CD4-positive, alpha-beta T cell (primary cell): ENCODE data around the gene ATL2. TPM values are rescaled to one million over a fixed set of nuclear protein-coding genes. Genes with fewer than 3 reads are reported as not detected.

ENCODE experiments used
- ATAC-seq: fragments of 200-7000 bp; cut with Tn5 transposase; one replicate; pipeline ENCODE4 v1.10.0; 2022; ENCODE audit warnings: mild to moderate bottlenecking; ENCODE audit not compliant: poor library complexity
- CTCF ChIA-PET: fragments of 350-600 bp; sonication (Branson Sonifier 250); formaldehyde crosslinking; loops from one replicate; lab custom pipeline; 2021; ENCODE audit warnings: antibody characterized with exemption, inconsistent platforms; lab: Charles Lee
- POLR2A ChIA-PET: fragments of 350-600 bp; sonication (Branson Sonifier 250); formaldehyde crosslinking; loops from one replicate; lab custom pipeline; 2021; ENCODE audit warnings: antibody characterized with exemption, inconsistent platforms; lab: Charles Lee
- DNase-seq, 14 experiments: peaks; one replicate each; pipeline ENCODE4 v3.0.0-alpha.2; 2013 to 2020; ENCODE audit warnings: mixed read lengths in 2 of 14
- H3K27ac ChIP-seq, 2 donors: one replicate each; pipeline versions ENCODE4 v1.5.1 to v1.7.0; 2013; ENCODE audit warnings: low read length in 2 of 2, low read depth in 1 of 2, mild to moderate bottlenecking in 1 of 2
- H3K27me3 ChIP-seq, 2 experiments: 1 replicate in 1 of 2; 2 replicates in 1 of 2; pipeline versions ENCODE4 v1.6.1 to v1.7.0; 2013; ENCODE audit warnings: low read length in 2 of 2, control low read depth in 1 of 2, mild to moderate bottlenecking in 1 of 2, moderate library complexity in 1 of 2; ENCODE audit not compliant: insufficient read depth in 2 of 2, control insufficient read depth in 1 of 2
- H3K36me3 ChIP-seq: one replicate; pipeline ENCODE4 v1.6.1; 2013; ENCODE audit warnings: low read length, control low read depth; ENCODE audit not compliant: insufficient read depth
- H3K4me1 ChIP-seq: one replicate; pipeline ENCODE4 v1.6.1; 2013; ENCODE audit warnings: low read length, control low read depth; ENCODE audit not compliant: insufficient read depth
- H3K4me3 ChIP-seq: one replicate; pipeline ENCODE4 v1.5.1; 2013; ENCODE audit warnings: mild to moderate bottlenecking, low read length, moderate library complexity
- H3K9me3 ChIP-seq, 2 experiments: 1 replicate in 1 of 2; 2 replicates in 1 of 2; pipeline versions ENCODE4 v1.6.1 to v1.7.0; 2013; ENCODE audit warnings: low read length in 2 of 2, mild to moderate bottlenecking in 2 of 2, control low read depth in 1 of 2, moderate library complexity in 1 of 2; ENCODE audit not compliant: control insufficient read depth in 1 of 2, insufficient read depth in 1 of 2
- H3K27ac Mint-ChIP-seq: one replicate; pipeline ENCODE4 v1.8.0; 2020; ENCODE audit warnings: mixed read lengths
- H3K27me3 Mint-ChIP-seq: one replicate; pipeline ENCODE4 v1.8.0; 2021; ENCODE audit warnings: mixed read lengths
- H3K36me3 Mint-ChIP-seq: one replicate; pipeline ENCODE4 v1.8.0; 2021; ENCODE audit warnings: low read depth, mixed read lengths
- H3K4me1 Mint-ChIP-seq: one replicate; pipeline ENCODE4 v1.8.0; 2021; ENCODE audit warnings: low read depth, mixed read lengths
- H3K4me3 Mint-ChIP-seq: one replicate; pipeline ENCODE4 v1.8.0; 2020; ENCODE audit warnings: mild to moderate bottlenecking, mixed read lengths
- H3K9me3 Mint-ChIP-seq: one replicate; pipeline ENCODE4 v1.8.0; 2020; ENCODE audit warnings: mixed read lengths
- CTCF ChIP-seq: fragments of 200-600 bp; IDR thresholded peaks from one replicate; pipeline ENCODE4 v1.8.0; 2022; ENCODE audit warnings: antibody characterized with exemption, mild to moderate bottlenecking
- intact Hi-C, 2 experiments: fragments of 100-400 bp; cut with DNase I in 1 of 2; cut with micrococcal nuclease in 1 of 2; formaldehyde crosslinking; loops; one replicate each; pipeline versions ENCODE4 v1.15.1 to v1.9.0; 2023 to 2025; cut with DNase I, micrococcal nuclease
- total RNA-seq, 174 experiments: library from RNA in 2 of 174; stranded (reverse) in 2 of 174; gene quantifications; one replicate each; pipeline ENCODE4 v1.2.3 and lab custom pipeline; 2021 to 2026

ATL2 gene
- total RNA-seq, 2 experiments from 2014 or later = 85.5 to 91.7 TPM

GRCh38 chr2:38419499-38419898 lies 42.4 kb upstream of the ATL2 start:
- Mint-ChIP-seq H3K4me1 (no peaks in the 10 kb centered on the region), H3K9me3 (no peaks in the 10 kb centered on the region), H3K4me3 (no peak overlapping the region), H3K27ac (no peak overlapping the region), H3K27me3 (no peaks in the 10 kb centered on the region), H3K36me3 (peaks cover 3% of the 10 kb centered on the region)
- no peak overlapping the region for H3K27ac ChIP-seq
- H3K4me1 ChIP-seq = no peaks in the 10 kb centered on the region
- no peak for ATAC-seq
- DNase-seq = no peak
- ChIA-PET POLR2A (interaction anchor here (1.0 kb wide), 1 partner anchor 43 kb away, joined by 3 read pairs; the partner anchor contains the start of gene ATL2), CTCF (no interaction called here)
- no peaks in the 10 kb centered on the region for H3K9me3 ChIP-seq
- TF ChIP-seq CTCF = no peak
- intact Hi-C loops = no loop called here
- no peak overlapping the region for H3K4me3 ChIP-seq
- H3K36me3 ChIP-seq = no peaks in the 10 kb centered on the region
- peaks cover 0 to 6% of the 10 kb centered on the region in 2 experiments for H3K27me3 ChIP-seq

DNA sequence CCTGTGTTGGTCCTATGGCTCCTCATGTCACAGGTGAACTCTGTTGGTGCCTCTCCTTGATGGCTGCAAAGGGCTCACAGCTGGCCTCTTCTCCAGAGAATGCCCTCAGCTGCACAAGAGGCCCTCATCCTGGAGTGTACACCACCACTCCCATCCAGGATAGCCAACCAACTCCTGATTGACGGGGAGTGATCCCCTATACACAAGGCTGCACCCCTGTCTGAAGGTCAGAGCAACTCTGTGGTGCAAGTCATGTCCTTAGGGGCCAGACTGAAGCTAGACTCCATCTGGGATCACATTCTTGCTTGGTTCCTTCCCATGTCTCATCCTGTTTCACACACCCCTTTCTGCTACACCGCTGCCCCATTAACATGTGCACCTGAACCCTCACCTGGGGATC lies 41.7 kb upstream of the ATL2 start:
- H3K4me1 ChIP-seq = no peaks in the 10 kb centered on the region
- no peaks in the 10 kb centered on the region for H3K36me3 ChIP-seq
- H3K4me3 ChIP-seq = no peak overlapping the region
- ATAC-seq (no peak), DNase-seq (no peak)
- H3K36me3 Mint-ChIP-seq = peaks cover 3% of the 10 kb centered on the region
- H3K27me3 Mint-ChIP-seq = no peaks in the 10 kb centered on the region
- no peak for TF ChIP-seq CTCF
- intact Hi-C loops = no loop called here
- no peak overlapping the region for H3K4me3 Mint-ChIP-seq
- peaks cover 0 to 6% of the 10 kb centered on the region in 2 experiments for H3K27me3 ChIP-seq
- H3K27ac Mint-ChIP-seq = no peak overlapping the region
- no peaks in the 10 kb centered on the region for H3K9me3 Mint-ChIP-seq
- H3K27ac ChIP-seq = no peak overlapping the region
- POLR2A ChIA-PET = no interaction called here
- no peaks in the 10 kb centered on the region for H3K4me1 Mint-ChIP-seq
- H3K9me3 ChIP-seq = peaks cover 0 to 2% of the 10 kb centered on the region in 2 experiments
- CTCF ChIA-PET = interaction anchor here (0.6 kb wide), 1 partner anchor 33 kb away, joined by 3 read pairs; no protein-coding TSS in a partner anchor

DNA sequence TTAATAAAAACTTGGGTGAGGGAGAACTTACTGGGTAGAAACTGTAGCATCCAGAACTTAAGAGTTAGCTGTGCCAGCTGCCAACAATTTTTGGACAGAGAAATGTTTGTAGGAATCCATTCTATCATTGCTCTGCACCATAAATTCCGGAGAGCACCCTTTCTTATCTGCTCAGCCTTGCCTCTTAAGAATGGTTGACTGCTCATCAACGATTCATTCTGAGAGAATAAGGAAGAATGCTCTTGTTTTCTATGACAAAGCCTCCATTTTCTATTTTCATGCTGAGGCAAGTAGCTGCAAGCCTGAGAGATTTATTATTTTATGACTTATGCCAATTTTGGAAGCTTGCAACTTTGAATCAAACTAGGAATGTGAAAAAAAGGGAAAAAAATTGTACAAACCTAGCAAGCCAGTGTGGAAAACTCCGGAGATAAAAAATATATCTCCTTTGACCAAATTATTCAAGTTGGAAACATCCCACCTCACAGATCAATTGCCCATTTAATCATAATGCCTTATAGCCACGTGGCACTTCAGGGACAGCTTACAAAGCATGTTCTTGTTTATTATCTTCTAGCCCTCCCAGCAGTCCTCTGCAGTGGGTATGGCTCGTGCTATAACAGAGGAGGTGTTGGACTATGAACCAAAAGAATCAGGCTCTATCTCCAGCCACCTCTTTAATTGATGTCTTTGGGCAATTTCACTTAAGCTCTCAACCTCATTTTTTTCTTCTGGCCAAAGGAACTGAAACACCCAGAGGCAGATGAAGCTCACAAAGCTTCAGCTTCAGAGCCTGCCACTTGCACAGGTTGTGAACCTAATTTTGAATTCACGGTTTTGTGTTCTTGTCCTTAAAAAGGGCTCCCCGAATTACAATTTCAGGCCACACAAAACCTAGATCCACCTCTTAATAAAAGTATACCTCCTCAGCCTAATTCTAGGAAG lies 40.9 kb upstream of the ATL2 start:
- DNase-seq = no peak
- H3K4me1 Mint-ChIP-seq = no peaks in the 10 kb centered on the region
- Histone ChIP-seq H3K4me1 (no peaks in the 10 kb centered on the region), H3K4me3 (no peak overlapping the region), H3K9me3 (peaks cover 0 to 9% of the 10 kb centered on the region in 2 experiments), H3K27me3 (peaks cover 0 to 6% of the 10 kb centered on the region in 2 experiments), H3K36me3 (no peaks in the 10 kb centered on the region), H3K27ac (no peak overlapping the region)
- intact Hi-C loops = no loop called here
- H3K27ac Mint-ChIP-seq = no peak overlapping the region
- ATAC-seq = no peak
- no peak overlapping the region for H3K4me3 Mint-ChIP-seq
- no peaks in the 10 kb centered on the region for H3K27me3 Mint-ChIP-seq
- no peaks in the 10 kb centered on the region for H3K9me3 Mint-ChIP-seq
- POLR2A ChIA-PET = no interaction called here
- no peak for TF ChIP-seq CTCF
- H3K36me3 Mint-ChIP-seq = peaks cover 3% of the 10 kb centered on the region
- CTCF ChIA-PET = interaction anchor here (0.6 kb wide), 1 partner anchor 33 kb away, joined by 3 read pairs; no protein-coding TSS in a partner anchor
